ENCODE data around the gene NEXN.
"Not testable (repeated sequence)": the region's sequence is repeated elsewhere in the genome, so short reads cannot be mapped to it uniquely, and the experiment has no call there.

Gene NEXN

GRCh38 chr1:77906019-77906545 is 17.7 kb downstream of the NEXN start:
- no peak for DNase-seq (ENCODE audit: low read depth in 2 of 2)

- DNase-seq (ENCODE audit: low read depth in 2 of 2), result no peak
Measured at GRCh38 chr1:77906624-77907023, 18.2 kb downstream of the NEXN start.

- DNase-seq (ENCODE audit: low read depth in 2 of 2), result no peak
Measured at GRCh38 chr1:77910116-77910515, 21.7 kb downstream of the NEXN start.

DNA sequence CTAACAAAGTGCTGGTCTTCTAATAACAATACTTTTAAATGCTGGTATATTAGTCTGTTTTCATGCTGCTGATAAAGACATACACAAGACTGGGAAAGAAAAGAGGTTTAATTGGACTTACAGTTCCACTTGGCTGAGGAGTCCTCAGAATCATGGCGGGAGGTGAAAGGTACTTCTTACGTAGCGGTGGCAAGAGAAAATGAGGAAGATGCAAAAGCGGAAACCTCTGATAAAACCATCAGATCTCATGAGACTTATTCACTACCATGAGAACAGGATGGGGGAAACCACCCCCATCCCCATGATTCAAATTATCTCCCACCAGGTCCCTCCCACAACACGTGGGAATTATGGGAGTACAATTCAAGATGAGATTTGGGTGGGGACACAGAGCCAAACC is 30.5 kb downstream of the NEXN start:
- not testable (repeated sequence) for DNase-seq (ENCODE audit: low read depth in 2 of 2)

DNA sequence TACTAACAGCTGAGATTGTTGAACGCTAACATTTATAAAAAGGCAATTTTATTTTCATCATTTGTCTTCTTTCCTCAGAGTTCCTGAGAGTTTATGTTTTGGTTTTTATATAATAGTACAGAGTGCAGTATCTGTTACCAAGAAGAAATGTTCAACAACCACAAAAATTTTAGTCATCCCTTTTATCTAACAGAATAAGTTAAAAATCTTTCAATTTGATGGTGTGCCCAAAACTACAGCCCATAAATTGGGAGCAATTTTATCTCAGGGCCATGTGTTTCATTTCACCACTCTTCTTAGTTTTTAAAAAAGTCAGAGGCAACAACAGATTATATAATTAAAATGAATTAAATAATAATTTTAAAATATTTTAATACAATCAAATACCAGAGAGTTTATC is 37.1 kb downstream of the NEXN start:
- no peak for DNase-seq (ENCODE audit: low read depth in 2 of 2)

- no peak for DNase-seq (ENCODE audit: low read depth in 2 of 2)
Measured at GRCh38 chr1:77925956-77926355, 37.5 kb downstream of the NEXN start.

DNA sequence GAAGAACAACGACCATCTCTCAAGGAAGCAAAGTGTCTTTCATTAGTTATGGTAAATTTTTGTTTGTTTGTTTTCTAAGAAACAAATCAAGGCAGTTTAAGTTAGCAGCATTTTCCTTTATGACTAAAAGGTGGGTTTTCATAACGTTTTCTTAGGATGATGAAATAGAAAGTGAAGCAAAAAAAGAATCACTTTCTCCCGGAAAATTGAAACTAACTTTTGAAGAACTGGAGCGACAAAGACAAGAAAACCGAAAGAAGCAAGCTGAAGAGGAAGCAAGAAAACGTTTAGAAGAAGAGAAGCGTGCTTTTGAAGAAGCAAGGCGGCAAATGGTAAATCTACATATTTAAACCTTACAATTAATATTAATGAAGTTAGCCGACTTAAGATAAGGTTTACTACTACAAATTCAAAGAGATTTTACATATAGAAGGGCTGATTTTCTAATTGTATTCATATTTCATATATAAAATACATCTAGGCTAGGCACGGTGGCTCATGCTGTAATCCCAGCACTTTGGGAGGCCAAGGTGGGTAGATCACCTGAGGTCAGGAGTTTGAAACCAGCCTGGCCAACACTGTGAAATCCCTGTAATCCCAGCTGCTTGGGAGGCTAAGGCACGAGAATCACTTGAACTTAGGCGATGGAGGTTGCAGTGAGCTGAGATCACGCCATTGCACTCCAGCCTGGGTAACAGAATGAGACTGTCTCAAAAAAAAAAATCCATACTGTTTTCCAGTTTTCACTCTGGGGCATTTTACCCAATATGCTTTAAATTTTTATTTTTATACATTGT is 38.3 kb downstream of the NEXN start:
- no peak for DNase-seq (ENCODE audit: low read depth in 2 of 2)

DNA sequence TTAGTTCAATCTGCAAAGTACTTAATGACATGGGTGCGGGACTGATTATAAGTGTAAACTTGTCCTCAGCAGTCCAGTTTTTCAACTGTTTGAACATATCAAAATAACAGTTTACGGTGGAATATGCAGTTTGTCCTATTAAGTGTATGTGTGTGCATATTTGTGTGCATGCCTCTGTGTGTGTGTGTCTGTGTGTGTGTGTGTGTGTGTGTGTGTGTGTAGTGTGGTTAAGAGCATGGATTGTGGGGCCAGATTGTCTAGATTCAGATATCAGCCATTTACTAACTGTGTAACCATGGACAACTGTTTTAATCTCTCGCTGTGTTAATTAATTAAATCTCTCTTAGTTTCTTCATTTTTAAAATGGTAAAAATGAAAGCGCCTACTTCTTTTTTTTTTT is 39.0 kb downstream of the NEXN start:
- no peak for DNase-seq (ENCODE audit: low read depth in 2 of 2)

DNA sequence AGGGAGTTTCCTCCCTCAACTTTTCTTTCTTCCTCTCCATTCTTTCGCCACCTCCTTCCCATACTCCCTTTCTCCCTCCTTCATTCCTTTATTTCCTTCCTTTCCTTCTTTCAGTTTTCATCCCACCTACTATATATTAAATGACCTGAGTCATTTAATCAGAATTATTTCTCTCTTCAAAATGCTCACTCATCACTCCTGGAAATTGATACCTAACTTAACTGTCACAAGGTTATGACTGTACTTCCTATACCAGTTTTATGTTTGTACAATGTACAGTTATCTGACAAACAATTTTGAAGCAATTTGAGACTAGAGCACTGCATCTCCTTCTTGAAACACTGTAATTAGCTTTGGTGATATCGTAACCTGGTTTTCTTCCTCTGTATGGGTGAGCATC is 41.4 kb downstream of the NEXN start:
- no peak for DNase-seq (ENCODE audit: low read depth in 2 of 2)

DNA sequence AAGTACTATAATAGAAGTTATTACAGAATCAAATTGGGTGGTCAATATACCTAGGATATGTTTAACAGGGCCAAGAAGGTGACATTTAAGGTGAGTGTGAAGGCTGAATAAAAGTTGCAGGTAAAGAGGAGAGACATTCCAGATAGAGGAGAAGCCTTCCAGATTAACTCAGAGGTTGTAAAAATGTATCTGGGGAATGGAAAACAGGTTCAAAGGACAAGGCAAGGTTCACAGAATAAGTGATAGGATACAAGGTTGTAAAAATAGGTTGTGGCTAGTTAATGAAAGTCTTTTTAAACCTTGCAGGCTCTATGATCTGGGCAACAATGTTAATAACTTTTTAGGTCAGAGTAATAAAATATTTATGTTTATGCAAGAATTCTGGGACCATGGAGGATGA is 50.2 kb downstream of the NEXN start:
- no peak for DNase-seq (ENCODE audit: low read depth in 2 of 2)

- no peak for DNase-seq (ENCODE audit: low read depth in 2 of 2)
Measured at GRCh38 chr1:77940921-77941570, 52.6 kb downstream of the NEXN start.

DNA sequence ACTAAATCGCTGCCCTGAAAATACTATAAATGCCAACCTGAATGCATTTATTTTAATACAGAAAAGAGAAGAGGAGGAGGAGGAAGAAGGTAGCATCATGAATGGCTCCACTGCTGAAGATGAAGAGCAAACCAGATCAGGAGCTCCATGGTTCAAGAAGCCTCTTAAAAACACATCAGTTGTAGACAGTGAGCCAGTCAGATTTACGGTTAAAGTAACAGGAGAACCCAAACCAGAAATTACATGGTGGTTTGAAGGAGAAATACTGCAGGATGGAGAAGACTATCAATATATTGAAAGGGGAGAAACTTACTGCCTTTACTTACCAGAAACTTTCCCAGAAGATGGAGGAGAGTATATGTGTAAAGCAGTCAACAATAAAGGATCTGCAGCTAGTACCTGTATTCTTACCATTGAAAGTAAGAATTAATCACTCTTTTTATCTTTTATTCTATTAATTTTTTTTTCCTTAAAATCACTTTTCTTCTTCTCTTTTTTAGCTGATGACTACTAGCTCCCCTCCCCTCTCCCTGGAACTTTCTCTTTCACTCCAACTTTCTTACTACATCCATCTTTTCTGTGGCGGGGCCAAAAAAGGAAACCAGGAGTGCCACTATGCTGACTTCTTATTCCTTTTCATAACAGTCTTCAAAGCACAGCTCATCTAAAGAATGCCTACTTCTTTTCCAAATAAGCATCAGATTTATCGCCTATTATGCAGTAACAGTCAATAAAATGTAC is 54.1 kb downstream of the NEXN start:
- DNase-seq (ENCODE audit: low read depth in 2 of 2), result no peak

GRCh38 chr1:77945345-77945744 is 56.9 kb downstream of the NEXN start:
- no peak for DNase-seq (ENCODE audit: low read depth in 2 of 2)

GRCh38 chr1:77948841-77949424 is 60.5 kb downstream of the NEXN start:
- DNase-seq (ENCODE audit: low read depth in 2 of 2), result no peak

GRCh38 chr1:77950873-77951272 is 62.4 kb downstream of the NEXN start:
- DNase-seq (ENCODE audit: low read depth in 2 of 2), result no peak

DNA sequence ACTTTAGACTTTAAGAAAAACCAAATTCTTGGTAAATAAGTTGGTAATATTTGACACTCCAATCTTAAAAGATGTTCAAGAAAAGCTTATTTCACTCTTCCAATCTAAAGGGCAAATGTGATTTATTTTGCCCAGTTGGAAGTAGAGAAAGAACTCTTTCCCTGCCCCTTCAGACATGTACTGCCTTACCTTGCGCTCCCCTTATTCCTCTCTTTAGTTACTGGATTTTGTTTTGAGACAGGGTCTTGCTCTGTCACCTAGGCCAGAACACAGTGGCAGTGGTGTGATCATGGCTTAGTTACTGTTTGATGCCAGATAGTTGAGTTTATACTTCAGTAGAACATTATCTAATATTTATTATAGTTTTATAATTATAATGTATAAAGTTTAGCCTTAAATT is 62.9 kb downstream of the NEXN start:
- no peak for DNase-seq (ENCODE audit: low read depth in 2 of 2)

DNA sequence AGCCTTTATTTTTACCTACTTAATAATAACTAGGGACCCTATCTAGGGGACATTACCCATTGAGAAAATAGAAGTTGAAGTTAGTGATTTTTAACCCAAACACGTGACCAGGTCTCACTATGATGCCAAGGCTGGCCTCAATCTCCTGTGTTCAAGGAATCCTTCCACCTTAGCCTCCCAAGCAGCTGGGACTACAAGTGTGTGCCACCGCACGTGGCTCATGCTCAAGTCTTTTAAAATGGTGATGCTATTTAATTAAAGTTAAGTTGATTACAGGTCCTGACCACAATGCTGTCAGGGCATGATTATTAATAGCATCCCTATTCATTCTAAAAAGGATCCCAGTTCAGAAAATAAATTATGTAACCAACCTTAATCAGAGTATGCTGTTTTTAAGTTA is 65.5 kb downstream of the NEXN start:
- DNase-seq (ENCODE audit: low read depth in 2 of 2), result no peak

DNA sequence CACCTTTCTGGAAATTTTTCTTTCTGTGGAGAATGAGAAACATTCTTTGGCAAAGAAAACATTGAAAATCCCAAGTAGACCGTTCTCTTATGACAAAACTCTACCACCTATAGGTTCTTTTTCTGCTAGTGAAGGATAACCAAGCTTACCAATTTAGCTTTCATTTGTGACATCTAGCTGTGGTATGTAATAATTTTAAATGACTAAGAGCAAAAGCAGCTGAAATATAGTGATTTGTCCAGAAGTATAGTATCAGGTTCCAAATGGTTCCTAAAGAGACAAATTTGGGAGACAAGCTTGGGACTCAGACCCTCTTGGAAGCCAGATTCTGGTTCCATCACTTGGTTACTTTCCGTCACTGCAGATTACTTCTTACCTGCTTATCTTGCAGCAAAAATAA is 66.1 kb downstream of the NEXN start:
- no peak for DNase-seq (ENCODE audit: low read depth in 2 of 2)

- DNase-seq (ENCODE audit: low read depth in 2 of 2), result no peak
Measured at GRCh38 chr1:77955709-77956108, 67.3 kb downstream of the NEXN start.

- DNase-seq (ENCODE audit: low read depth in 2 of 2), result no peak
Measured at GRCh38 chr1:77956464-77956863, 68.0 kb downstream of the NEXN start.

DNA sequence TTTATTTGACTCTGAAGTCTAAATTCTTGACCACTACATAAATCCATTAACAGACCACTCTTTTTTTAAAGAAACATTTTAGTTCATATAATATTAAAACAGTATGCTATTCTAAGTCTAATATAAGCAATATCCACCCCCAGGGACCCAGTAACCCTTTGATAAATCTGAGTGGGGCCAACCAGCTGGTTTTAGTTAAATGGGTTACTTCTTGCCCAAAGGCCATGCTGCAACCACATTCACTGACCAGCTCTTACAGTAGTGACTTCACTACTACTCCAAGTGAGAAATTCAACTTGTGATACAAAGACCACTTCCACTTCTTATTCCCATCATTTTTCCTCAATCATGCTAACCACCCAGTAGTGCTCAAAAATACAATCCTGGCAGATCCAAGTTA is 70.0 kb downstream of the NEXN start:
- DNase-seq (ENCODE audit: low read depth in 2 of 2), result no peak

- no peak for DNase-seq (ENCODE audit: low read depth in 2 of 2)
Measured at GRCh38 chr1:77958850-77959249, 70.4 kb downstream of the NEXN start.
